GM15510 (cell line): ENCODE data around the gene CHTOP.

Experiments
- POLR2A ChIP-seq: IDR thresholded peaks from 3 replicates; pipeline ENCODE4 v1.6.1; 2011; ENCODE audit warnings: borderline replicate concordance; ENCODE audit not compliant: insufficient read length; ENCODE audit errors: extremely low read depth

CHTOP gene

DNA sequence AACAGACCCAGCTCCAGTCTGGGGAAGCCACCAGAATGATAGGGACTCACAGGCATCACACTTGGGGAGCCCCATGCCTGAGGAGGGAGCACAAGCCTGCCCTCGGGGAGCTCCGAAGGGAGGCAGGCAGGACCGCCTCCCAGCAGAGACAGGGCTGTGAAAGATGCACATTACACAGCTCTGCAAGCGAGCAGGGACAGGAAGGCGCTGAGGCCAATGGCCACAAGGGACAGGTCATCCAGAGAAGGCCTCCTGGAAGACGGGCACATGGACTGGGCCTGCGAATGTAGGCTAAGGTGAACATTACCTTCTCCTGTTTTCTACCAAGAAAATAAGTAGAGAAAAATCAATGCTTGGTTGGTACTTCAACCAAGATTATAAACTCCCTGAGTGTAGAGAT, 48.9 kb downstream of the CHTOP start:
- no peak for TF ChIP-seq POLR2A

DNA sequence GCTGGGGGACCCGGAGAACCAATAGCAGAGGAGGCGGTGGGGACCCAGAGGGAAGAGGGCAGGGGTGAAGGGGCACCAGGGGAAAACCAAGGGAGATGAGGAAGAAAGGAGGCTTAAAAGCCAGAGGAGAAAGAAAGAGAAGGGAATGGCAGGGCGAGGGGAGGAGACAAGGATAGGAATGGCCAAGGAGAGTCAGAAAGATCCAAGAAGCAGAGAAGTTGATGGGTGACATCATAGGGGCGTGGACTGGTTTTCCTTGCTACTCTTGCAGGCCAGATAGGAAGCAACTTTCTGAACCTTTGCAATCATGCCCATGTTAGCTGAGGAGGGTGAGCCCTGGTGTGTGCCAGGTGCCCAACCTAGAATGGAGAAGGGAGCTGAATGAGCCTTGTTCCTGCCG, 50.0 kb downstream of the CHTOP start:
- no peak for TF ChIP-seq POLR2A

DNA sequence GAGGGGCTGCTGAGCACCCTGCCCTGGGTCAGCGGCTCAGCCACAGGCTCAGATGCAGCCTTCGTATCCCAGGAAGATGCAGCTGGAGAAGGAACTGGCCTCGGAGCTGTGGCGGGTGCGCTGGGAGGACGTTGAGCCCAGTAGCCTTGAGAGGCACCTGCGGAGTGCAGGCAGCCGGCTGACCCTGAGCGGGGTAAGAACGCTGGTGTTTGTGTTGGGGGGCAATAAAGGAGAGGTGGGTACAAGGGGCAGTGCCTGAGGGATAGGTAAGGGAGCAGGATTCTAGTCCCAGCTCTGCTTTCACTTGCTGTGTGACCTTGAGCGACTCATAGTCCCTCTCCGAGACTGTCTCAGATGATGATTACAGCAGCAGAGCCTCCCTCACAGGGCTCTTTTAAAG, 51.0 kb downstream of the CHTOP start:
- no peak for TF ChIP-seq POLR2A

DNA sequence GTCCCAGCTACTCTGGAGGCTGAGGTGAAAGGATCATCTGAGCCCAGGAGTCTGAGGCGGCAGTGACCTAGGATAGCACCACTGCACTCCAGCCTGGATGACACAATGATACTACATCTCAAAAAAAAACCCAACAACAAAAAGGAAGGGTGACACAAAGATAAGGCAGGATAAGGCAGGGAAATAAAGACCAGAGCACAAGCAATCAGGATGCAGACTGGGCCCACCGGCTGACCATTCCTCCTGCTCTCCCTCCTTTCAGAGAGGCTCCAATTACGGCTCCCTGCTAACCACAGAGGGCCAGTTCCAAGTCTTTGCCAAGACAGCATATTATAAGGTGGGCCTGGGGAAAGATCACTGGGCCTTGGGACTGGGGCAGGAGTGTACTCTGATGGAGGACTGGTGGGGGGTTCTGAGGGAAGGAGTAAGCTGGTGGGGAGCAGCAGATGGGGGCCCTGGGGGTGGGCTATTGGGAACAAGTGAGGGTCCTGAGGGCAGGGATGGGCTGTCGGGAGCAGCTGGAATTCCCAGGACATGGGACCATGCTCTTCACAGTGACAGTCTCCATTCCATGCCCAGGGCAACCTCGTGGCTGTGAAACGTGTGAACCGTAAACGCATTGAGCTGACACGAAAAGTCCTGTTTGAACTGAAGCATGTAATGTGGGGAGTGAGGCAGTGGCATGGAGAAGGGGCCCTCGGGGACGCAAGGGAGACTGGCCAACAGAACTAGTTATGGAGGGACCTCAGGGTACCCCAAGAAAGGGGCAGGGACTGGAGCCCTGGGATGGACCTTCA, 51.9 kb downstream of the CHTOP start:
- TF ChIP-seq POLR2A, result no peak

DNA sequence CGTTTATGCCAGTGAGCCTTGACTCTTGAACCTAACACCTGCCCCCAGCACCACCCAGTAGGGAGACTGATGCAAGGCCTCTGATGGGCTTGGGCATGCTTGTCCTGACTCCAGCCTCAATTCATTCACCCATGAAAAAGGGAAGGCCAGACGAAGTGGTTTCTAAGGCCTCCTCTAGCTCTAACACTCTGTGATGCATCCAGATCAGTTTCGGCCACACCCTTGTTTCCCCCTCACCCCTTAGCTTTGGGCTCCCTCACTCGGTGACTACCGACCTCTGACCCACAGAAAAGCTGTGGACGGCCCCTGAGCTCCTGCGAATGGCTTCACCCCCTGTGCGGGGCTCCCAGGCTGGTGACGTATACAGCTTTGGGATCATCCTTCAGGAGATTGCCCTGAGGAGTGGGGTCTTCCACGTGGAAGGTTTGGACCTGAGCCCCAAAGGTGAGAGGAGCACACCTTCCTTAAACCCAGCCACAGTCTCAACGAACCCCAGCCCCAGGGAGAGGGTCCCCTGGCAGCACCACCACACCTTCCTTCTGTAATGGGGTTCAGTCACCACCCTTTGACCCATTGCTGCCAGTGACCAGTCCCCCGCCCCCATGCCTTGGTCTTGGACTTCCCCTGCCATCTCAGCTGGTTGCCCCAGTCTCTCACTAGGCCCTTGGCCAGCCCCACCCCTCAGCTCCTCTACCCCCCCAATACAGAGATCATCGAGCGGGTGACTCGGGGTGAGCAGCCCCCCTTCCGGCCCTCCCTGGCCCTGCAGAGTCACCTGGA, 53.7 kb downstream of the CHTOP start:
- no peak for TF ChIP-seq POLR2A

DNA sequence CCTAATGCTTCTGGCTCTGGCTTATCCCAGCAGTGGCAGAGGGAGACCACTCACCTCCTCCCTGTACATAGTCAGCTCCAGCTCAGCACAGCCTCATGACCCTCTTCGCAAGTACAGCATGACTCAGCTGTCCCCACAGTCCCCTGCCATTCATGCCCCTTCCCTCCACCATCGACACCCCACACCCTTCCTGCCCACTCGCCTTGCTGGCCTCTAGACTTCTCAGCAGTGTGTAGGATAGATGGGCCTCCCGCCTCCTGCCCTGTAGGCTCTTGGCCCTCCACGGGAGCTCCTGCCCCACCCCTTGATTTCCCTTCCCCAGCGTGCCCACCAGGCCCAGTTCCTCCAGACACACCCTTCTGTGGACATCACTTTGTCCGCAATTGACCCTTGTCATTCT, 54.4 kb downstream of the CHTOP start:
- TF ChIP-seq POLR2A, result no peak

DNA sequence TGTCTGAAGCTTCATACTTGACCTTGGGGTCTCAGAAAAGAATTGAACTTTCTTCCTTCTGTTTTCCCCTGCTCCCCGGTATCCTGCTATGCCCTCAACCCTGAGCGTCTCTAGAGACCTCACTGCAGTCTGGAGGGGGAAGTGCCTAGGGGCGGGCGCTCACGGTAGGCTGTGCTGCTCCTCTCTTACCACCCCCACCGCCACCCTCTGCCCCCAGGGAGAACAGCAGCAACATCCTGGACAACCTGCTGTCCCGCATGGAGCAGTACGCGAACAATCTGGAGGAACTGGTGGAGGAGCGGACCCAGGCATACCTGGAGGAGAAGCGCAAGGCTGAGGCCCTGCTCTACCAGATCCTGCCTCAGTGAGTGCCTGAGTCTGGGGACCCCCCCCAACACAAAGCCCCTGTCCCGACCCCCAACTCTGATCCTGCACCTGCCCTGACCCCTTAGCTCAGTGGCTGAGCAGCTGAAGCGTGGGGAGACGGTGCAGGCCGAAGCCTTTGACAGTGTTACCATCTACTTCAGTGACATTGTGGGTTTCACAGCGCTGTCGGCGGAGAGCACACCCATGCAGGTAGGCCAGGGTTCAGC, 55.0 kb downstream of the CHTOP start:
- TF ChIP-seq POLR2A, result no peak

DNA sequence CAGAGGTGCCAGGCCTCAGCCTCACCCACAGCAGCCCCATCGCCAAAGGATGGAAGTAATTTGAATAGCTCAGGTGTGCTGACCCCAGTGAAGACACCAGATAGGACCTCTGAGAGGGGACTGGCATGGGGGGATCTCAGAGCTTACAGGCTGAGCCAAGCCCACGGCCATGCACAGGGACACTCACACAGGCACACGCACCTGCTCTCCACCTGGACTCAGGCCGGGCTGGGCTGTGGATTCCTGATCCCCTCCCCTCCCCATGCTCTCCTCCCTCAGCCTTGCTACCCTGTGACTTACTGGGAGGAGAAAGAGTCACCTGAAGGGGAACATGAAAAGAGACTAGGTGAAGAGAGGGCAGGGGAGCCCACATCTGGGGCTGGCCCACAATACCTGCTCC, 59.6 kb downstream of the CHTOP start:
- TF ChIP-seq POLR2A, result no peak
